Activated T-helper 1 cell treated with anti-CD3 and anti-CD28 coated beads, Interleukin-2, amount 50 U/mL, for 16 hours (primary cell): ENCODE measurements around the gene SERPINA9.
"Not testable (repeated sequence)": the region's sequence is repeated elsewhere in the genome, so short reads cannot be mapped to it uniquely, and the experiment has no call there.

Experiments used
- DNase-seq, 2 donors: peaks; one replicate each; pipeline ENCODE4 v3.0.0-alpha.2; 2020; ENCODE audit warnings: low read depth in 1 of 2, low spot score in 1 of 2

Gene SERPINA9

DNA sequence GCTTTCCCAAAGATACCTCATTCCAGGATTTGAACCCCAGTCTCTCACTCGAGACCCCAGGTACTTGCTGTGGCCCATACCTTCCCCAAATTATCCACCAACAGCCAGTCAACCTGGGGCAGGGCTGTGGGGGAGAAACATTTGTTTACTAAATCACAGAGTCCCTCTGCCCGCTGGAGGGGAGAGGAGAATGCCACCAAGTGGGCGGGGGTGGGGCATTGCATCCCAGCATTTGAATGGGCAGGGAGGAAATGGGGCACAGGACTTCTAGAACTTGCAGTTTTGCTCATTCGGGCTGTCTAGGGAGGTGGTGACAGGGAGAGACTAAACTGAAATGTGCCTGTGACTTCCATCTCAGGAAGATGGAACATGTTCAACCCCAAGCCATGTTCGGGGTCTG lies 10.9 kb upstream of the SERPINA9 start:
- DNase-seq, result no peak

DNA sequence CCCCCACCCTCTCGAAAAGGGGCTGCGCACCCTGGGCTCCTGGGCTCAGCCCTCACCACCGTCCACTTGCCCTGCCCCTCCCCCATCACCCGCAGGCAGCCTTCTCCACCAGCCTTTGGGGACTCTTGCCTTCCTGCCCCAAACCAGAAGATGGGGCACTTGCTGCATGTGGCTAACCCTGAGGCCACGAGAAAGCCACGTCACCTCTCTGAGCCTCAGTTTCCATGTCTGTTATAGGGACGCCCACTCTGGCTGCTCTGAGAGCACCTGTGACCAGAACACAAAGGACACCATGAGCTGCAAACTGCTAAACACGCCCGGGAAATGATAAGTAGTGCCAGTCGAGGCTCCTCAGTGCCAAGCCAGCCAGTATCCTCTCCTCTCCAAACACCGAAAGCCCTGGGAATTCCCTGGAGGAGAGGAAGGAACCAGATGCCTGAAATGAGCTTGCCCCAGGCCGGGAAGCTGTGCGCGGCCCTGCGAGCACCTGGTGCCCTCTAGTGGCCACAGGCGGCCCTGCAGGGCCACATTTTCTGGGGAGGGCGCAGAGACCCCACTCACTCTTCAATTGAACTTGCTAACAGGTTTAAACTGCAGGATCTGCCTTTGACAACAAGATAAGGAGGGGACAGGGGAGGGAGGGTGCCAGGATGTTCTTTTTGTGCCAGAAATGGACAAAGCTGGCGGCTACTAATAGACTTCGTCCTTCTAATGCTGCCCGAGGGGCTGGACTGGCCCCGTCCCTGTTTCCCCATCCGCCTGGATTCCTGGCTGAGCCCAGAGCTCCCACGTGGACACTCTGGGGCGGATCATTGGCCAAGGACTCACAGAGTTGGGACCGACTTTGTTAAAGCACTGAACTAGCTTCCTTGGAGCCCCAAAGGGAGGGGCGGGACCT lies 10.2 kb upstream of the SERPINA9 start:
- peak in 1 of 2 donors; percentile 12 for DNase-seq

DNA sequence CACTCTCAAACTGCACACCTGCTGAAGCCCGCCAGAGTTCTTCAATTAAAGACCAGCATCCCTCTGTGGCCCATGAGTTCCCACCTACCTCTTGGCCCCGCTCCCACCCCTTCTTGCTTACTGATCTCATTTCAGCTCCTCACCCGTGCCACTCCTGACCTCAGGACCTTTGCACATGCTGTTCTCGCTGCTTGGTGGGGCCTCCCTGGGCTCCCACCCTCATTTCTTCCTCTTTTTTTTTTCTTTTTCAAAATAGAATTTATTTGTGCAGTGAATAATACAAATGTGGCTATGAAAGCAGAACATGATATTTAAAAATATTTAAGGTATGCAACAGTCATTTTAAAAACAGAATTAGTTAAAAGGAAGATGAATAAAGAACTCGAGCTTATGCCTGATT lies 8.5 kb upstream of the SERPINA9 start:
- DNase-seq, result no peak

DNA sequence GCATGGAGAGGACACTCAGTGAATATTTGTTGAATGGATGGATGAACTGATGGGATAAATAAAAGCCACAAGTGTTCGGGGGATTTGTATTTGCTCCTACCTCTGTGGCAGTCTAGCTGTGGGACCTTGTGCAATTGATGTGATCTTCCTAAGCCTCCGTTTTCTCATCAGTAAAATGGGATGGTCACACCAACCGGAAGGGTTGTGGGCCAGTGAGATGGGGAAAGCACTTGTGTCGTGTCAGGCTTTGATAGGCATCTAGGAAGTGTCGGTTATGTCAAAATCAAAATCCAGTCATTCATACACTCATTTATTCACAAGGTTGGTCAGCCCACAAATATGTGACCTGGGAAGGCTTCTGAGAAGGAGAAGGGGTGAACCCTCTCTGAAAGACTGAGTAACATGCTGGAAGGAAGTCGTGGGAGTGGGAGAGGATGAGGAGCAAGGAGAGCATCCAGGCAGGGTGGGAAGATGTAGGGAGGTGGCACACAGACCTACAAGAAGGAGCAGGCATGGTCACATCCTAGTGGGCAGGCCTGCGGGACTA lies 7.8 kb upstream of the SERPINA9 start:
- DNase-seq, result no peak

DNA sequence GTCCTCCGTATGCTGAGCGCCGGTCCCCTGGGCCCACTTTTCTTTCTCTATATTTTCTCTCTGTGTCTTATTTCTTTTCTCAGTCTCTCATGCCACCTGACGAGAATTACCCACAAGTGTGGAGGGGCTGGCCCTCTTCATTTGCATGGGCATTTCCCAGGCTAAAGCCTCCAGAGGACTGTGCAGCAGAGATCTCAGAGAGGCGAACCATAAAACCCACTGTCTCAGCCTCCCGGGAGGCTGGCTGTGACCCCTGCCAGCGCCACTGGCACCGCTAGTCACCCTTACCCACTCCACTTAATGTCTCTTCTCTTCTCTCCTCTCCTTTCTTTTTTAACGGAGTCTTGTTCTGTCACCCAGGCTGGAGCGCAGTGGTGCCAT lies 7.1 kb upstream of the SERPINA9 start:
- no peak for DNase-seq

DNA sequence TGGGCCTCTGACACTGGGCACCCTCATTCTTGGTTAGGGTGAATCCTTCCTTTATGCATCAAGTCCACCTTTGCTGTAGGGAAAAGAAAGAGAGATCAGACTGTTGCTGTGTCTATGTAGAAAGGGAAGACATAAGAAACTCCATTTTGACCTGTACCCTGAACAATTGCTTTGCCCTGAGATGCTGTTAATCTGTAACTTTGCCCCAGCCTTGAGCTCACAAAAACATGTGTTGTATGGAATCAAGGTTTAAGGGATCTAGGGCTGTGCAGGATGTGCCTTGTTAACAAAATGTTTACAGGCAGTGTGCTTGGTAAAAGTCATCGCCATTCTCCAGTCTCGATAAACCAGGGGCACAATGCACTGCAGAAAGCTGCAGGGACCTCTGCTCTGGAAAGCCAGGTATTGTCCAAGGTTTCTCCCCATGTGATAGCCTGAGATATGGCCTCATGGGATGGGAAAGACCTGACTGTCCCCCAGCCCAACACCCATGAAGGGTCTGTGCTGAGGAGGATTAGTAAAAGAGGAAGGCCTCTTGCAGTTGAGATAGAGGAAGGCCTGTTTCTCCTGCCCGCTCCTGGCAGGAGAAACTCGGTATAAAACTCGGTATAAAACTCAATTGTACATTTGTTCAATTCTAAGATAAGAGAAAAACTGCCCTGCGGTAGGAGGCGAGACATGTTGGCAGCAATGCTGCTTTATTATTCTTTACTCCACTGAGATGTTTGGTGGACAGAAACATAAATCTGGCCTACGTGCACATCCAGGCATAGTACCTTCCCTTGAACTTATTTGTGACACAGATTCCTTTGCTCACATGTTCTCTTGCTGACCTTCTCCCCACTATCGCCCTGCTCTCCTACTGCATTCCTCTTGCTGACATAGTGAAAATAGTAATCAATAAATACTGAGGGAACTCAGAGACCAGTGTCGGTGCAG lies 6.4 kb upstream of the SERPINA9 start:
- DNase-seq, result not testable (repeated sequence)

DNA sequence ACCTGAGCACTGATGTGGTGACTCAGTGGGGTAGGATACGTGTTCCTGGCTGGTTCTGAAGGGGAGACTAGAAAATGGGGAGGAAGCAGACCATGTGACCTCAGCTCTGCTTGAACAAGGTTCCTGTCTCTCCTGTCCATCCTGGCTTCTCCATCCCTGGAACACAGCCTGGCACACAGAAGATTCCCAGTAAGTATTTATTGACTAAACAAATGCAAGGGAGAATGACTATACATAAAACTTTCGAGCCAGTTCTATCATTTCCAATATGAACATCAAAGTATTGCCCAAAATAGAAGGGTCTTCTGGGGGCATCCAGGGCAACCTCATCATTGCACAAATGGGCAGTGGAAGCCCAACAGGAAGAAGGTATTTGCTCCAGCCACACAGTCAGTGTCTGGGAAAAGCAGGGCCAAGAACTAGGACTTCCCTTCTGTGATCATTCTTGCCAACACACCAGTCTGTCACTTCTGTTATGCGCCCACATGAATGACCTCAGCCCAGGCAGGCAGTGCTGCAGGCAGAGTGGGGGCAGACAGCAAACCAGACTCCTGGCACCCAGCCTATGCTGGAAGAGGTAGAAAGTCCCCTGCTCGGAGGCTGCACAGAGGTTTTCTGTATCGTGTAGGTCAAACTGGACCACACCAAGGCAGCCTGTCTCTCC lies 5.6 kb upstream of the SERPINA9 start:
- no peak for DNase-seq

DNA sequence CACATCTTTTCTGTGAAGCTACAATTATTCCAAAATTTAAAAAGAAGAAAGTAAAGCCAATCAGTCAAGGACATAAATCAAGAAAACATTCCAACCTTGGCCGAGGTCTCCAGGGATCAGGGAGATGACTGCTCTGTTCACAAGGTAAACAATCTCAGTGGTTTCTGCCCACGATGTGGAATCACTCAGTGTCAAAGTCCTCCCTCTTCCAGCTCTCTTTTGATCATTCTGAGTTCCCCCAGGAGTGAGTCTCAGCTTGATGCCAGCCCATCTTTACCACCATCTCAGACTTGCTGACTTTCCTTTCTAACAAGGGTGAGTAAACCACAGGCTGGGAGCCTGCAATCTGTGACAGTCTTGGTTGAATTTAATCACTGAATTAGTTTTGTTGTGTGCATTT lies 4.8 kb upstream of the SERPINA9 start:
- DNase-seq, result no peak

DNA sequence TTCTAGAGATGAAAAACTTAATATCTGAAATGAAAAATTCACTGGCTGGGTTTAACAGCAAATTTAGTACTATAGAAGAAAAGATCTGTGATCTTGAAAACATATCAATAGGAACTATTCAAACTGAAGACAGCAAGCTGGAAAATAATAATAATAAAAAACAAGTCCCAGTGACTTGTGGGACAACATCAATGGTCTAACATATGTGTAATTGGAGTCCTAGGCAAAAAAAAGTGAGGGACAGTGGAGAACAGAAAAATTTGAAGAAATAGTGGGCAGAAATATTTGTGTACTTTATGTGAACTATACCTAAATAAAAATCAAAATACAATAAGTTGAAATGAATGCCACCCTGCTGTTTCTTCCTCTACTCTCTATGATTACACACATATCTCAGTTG lies 2.4 kb upstream of the SERPINA9 start:
- DNase-seq, result no peak

DNA sequence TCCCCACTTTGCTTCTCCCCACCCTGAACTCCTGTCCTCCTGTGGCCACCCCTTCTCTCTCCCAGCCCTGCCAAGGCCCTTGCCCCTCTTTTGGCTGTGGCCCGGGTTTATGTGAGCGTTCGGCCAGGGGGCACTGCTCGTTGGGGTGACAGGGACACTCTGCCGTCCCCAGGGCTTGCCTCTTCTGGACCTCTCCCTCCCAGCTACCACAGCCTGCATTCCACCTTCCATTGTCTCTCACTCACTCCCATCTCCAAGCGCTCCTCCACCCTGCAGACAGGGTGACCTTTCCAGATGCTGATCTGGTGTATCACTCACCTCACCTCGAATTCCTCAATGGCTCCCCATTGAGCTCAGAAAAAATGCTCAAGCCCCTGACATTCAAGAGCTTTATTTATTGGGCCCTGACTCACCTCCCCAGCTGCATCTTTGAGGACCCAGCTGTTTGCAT lies 1.4 kb downstream of the SERPINA9 start:
- DNase-seq, result no peak

DNA sequence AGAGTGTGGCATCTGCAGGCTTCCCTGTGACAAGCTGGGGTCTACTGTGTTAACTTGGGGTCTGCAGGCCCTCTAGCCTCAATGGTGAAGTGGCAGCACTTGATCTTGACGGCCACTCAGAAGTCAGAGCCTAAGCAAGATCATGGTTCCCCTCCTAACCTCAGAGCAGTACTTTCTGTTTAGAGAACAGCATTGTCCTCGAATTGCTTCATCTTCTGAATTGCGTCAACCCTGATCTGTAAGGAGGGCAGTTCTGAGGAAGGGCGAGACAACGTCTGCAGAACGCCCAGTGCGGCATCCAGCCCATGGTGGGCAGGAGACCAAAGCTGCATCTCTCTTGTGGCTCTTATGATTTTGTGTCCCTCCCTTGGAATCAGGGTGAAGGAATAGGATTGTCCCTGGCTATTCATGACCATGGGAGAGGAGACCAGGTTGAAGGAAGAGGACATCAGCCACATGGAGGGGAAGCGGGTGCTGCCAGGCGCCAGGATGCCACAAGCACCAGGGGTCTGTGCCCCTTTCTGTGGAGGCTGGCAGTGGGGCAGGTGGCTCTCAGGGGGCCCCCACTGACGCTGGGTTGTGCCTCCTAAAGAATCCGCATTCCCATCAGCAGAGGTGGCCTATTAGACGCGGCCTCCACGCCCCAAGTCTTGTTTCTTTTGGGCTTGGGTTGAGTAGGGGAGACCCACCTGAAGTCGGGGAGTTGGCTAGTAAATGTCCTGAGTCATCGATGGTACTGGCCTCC lies 2.2 kb downstream of the SERPINA9 start:
- no peak for DNase-seq

DNA sequence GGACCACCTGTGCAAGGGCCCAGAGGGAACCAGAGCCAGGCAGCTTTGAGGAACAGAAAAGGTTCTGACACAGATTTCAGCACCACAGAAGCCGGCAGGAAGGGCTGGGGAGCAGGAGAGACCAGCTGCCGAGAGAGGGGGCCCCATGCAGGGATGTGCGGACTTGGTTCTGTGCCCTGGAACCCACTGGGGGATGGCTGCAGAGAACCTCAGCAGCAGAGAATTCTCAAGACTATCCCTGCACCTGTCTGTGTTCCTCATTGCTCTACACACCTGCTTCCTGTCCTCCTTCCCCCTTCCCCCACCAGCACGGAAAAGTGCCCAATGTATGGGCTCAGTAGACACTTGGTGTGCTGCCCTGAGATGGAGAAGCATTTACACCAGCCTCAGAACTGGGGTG lies 3.2 kb downstream of the SERPINA9 start:
- no peak for DNase-seq

DNA sequence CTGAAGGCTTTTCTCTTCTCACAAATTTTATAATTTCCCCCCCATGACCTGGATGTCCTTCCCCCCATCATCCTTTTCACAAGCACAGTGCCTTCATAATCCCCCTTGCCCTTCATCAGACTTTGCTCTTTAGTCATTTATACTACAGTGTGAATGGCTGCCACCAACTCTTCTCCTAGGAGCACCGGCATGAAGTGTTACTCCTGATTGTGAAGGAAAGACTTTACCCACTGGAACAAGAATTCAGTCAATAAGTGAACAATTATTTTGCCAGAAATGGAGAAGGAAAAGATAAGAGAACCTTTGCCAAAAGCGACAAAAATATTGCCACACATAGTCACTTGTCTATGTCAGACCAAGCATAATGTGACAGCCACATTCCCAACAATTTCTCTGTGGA lies 5.0 kb downstream of the SERPINA9 start:
- no peak for DNase-seq

DNA sequence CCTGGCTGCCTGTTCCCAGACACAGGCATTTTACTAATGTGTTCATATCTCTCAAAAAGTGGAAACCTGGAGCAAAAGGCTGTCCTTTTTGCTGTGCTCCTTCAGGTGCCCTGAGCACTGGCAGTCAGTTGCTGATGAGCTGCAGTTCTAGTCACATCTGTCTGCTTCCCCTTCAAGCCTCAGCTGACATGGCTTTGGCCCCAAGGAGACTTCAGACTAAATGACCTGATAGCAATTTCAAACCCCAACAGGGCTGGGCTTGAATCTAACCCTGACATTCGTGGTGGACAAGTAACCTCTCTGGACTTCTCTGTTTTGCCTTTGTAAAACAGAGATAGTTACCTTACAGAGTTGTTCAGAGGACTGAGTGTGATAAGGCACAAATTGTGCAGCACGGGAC lies 5.7 kb downstream of the SERPINA9 start:
- no peak for DNase-seq

DNA sequence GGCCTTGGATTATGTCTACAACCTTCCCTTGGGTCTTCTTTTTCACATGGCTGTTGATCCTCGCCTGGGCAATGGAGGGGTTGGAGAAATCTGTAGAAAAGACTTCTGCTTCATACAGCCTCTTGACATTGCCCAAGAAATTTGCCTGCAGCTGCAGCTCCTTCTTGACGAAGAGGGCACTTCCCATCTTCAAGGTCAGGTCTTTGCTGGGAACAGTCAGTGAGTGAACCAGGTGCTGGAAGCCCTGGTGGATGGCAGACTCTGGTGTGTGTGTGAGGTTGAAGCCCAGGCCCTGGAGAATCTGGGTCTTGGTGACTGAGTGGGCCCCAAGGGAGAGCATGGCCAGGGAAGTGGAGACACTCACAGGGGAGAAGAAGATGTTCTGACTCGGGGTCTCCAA lies 6.7 kb downstream of the SERPINA9 start:
- DNase-seq, result no peak

DNA sequence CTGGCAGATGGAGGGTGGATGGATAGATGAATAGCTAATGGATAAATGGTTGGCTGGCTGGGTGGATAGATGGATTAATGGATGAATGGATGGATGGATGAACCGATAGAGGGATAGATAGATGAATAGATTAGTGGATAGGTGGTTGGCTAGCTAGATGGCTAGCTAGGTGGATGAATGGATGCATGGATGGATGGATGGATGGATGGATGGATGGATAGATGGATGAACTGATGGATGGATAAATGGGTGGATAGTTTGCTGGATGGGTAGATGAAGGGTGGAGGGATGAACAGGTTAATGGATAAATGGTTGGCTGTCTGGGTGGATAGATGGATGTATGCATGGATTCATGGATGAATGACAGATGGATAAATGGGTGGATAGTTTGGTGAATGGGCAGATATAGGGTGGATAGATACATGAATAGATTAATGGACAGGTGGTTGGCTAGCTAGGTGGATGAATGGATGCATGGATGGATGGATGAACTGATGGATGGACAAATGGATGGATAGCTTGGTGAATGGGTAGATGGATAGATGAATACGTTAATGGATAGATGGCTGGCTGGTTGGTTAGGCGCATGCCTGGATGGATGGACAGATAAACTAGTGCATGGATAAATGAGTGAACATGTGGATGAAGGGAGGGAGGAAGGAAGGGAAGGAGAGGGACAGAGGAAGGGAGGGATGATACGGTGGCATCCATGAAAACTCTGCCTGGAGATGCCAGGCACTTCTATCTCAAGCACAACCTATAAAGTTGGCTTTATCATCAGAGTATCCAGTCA lies 8.1 kb downstream of the SERPINA9 start:
- no peak for DNase-seq

DNA sequence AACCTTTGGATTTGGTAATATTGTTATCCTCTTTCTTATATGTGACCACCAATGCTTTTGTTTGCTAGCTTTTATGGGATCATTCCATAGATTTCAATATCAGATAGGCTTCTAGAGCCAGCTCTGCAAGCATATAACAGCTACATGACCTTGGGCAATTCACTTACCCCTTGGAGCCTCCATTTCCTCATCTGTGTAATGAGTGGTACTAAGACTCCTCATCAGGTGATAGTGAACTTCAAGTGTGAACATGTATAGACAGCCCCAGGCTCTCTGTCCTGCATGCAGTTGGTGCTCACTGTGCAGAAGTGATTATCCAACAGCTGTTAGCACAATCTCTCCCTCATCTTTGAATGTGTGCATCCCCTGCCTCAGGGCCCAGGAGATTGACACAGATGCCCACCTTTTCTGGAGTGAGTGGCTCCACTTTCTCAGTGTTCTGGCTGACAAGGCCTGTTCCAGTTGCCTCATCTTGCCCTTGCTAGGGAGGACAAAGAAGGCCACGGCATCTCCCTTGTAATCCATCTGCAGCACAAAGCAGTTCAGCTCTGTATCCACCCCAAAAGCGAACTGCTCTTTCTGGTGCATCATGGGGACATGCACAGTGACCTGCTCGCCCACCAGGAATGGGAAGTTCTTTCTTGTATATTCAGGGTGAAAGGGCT lies 9.2 kb downstream of the SERPINA9 start:
- no peak for DNase-seq

DNA sequence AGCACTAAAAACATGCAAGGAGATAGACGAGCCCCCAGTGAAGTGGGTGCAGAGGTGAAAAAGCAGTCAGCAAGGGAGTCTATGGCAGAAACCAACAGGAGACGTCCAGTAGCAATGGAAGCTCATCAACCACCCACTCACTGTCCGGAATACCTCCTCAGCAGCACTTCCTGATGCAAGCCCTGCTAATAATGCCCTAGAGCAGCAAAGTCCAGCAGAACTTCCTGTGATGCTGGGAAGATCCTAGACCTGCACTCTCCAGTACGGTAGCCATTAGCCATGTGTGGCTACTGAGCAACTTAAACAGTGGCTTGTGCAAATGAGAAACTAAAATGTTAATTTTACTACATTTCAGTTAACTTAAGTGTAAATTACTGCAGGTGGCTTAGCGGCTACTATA lies 11.0 kb downstream of the SERPINA9 start:
- DNase-seq, result no peak

DNA sequence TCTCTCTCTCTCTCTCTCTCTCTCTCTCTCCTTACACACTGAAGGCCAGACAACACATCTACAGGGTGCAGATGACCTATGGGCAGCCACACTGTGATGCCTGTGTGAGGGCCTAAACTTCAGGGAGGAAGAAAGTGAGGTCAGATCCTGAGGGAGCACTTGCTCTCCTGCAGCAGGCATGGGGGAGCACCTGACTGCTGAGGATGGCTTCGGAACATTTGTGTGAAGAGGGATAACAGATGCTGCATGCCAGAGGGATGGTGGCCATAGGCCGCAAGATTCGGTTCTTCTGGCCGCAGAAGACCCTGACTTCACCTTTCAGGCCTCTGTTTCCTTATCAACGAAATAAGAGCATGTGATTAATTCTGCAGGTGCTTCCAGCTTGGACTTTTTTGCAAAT lies 11.7 kb downstream of the SERPINA9 start:
- DNase-seq, result no peak
